Measurements from ENCODE around the gene ETNPPL.

- TF ChIP-seq CTCF (conservative IDR thresholded peaks at IDR 0.05; ENCODE audit: low read depth, low read length) (no peak), POLR2A (IDR thresholded peaks at IDR 0.05; ENCODE audit: low read depth, low read length) (no peak), MXI1 (IDR thresholded peaks at IDR 0.05; ENCODE audit: borderline replicate concordance, low read depth, low read length) (no peak), MAFK (IDR thresholded peaks at IDR 0.05; ENCODE audit: low read depth, low read length) (no peak), RAD21 (IDR thresholded peaks at IDR 0.05; ENCODE audit: low read length) (no peak), MAZ (IDR thresholded peaks at IDR 0.05; ENCODE audit: borderline replicate concordance, low read depth, low read length) (no peak), SMC3 (IDR thresholded peaks at IDR 0.05; ENCODE audit: low read depth, low read length) (no peak), NFE2L2 (IDR thresholded peaks at IDR 0.05; ENCODE audit: low read depth, low read length) (no peak), BHLHE40 (IDR thresholded peaks at IDR 0.05; ENCODE audit: low read depth, low read length) (no peak)
These were observed 69.0 kb downstream of the ETNPPL start for GRCh38 chr4:108693819-108694218.
